Right lung (tissue), 5 donors: ENCODE measurements around the gene SEMA3A. TPM values are rescaled to one million over a fixed set of nuclear protein-coding genes. Genes with fewer than 3 reads are reported as not detected.

Experiments used
- DNase-seq, 2 donors: peaks; one replicate each; pipeline ENCODE4 v3.0.0-alpha.2; 2013
- polyA plus RNA-seq, 5 donors: library from polyadenylated mRNA; unstranded; fragments of 120-200 nt; gene quantifications; one replicate each; pipeline versions ENCODE4 v1.2.1 to v1.2.3, GENCODE V29; 2013; ENCODE audit warnings: inconsistent platforms in 1 of 5, low replicate concordance in 1 of 5; ENCODE audit not compliant: insufficient read length in 5 of 5, insufficient read depth in 1 of 5

SEMA3A gene
- polyA plus RNA-seq, 5 donors: 11.3 to 36.2 (median 28.2) TPM

DNA sequence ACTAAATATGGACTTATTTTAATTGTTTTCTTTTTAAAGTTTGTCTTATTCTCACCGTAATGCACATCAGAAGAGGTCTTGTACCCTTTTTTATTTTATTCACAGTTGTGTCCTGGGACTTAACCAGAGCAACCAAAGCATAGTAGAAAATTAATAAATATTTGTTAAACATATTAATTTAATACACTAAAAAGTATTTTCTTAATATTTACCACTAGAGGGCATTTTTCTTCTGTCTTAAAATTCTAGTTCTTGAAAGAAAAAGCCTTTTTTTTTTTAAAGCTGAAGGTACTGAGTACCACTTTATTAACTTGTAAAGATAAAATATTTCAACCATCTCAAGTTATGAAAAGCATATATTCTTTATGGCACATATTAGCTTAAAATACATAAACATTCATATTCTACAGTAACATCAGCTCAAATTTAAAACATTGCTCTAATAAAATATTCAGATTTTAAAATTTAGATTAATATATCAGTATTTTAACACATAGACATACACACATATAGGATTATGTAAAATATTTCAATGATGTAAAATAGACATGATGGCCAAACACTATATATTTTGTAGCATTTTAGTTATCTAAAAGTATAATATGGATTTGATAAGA, 260.4 kb downstream of the SEMA3A start:
- DNase-seq: no peak

DNA sequence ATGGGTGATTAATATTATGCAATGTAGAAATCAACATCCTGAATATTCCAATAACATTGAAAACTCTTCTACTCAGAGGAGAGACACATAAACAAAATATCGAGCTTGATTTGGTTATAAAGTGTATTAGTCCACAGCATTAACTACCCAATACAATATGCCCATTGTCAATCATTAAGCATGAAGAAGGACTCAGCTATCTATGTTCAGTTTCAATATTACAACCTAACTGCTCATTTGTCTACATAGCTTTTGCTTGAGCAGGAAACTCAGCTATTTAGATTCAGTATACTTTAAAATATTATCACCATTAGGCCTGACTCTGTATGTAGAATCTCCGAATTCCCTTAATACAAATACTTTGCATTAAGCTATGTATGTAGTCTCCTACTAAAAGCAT, 262.6 kb downstream of the SEMA3A start:
- no peak for DNase-seq

DNA sequence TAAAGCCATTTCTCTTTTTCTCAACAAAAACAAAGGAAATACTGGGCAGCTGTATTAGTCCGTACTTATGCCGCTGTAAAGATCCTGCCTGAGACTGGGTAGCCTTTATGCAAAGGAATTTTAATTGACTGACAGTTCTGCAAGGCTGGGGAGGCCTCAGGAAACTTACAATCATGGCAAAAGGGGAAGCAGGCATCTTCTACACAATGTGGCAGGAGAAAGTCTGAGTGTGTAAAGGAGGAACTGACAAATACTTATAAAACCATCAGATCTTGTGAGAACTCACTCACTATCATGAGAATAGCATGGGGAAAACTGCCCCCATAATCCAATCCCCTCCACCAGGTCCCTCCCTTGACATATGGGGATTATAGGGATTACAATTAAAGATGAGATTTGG, 264.3 kb downstream of the SEMA3A start:
- no peak for DNase-seq

DNA sequence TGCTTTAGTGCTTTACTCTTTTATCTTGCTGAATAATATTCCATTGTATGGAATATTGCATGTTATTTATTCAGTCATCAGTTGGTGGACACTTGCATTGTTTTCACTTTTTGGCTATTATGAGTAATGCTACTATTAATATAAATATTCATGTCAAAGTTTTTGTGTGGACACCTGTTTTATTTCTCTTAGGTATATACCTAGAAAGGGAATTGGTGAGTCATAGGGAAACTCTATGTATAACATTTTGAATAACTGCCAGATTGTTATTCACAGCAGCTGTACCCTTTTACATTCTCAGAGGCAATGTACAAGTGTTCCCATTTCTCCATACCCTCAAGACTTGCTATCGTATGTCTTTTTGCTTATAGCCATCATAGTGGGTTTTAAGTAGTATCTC, 268.7 kb downstream of the SEMA3A start:
- no peak for DNase-seq

DNA sequence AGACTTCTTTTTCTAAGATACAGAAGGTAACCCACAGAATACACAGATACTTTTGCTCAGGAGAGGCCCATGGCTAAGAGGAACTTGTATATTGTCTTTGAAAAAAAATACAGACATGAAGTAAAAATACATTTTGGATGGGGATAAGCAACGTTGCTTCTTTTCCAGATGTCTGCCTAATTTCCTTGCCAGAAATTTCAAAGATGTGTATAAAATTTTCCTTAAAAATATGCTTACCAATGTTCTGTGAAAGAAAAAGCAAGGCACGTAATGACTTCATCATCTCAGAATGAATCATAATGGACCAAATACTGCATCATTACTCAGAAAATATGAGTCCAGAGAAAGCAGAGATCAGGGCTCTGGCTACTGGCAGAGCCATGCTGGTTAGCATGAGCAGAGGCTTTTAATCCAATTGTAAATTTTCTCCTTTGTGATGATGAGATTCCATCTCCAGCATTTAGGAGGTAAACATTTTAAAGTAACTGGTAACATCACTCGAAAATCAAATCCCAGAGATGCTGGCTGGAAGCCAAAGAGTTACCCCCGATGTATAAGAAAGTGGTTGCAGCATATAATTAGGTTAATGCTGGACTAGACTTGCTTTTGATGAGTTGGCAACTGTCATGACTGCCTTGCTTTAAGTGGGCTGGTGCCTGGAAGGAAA, 272.5 kb downstream of the SEMA3A start:
- peak in 1 of 2 donors; percentile 9 for DNase-seq

DNA sequence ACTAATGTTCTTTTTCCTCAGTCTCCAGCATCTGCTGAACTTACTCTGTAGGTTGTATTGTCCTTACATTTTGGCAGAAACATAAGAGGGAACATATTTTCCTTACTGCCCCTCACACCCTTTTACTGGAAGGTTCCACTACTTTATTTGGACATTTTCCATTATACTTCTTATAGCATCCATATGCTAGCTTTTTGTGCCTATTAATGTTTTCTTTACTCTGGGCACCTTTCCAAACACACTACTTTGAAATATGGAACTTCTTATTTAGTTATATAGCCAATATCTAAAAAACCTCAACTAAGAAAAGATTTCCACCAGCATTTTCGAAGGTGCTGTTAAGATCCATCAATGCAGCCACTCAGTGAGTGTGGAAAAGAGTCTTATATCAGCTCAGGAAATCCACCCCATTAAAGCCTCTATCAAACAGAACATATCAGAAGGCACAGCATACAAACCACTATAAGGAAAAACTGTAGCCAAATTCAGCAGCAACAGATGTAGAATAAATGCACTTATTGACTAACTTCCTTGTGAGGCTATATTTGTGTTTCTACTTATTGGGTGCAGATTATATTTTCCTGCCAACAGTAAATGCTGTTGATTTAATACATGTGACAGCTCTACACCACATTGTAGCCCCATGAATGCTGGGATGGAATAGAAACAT, 273.2 kb downstream of the SEMA3A start:
- DNase-seq: peak; percentile 35 to 40

DNA sequence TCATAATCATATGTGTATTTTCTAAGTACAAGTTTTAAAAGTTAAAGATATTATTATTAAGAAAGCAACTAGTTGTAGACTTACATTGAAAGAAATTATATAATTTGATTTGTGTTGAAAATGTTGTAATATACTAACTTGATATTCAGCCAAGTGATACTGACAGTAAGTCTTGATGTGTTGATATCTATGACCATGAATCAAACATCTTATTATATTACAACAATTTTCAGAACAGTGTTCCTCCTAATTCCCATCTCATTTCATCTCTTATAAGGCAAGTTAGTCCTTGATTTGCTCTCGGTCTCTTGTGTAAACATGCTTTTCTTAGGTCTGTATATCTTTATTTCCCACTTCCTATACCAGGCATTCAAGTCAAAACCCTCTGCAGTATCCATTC, 276.4 kb downstream of the SEMA3A start:
- DNase-seq: no peak

DNA sequence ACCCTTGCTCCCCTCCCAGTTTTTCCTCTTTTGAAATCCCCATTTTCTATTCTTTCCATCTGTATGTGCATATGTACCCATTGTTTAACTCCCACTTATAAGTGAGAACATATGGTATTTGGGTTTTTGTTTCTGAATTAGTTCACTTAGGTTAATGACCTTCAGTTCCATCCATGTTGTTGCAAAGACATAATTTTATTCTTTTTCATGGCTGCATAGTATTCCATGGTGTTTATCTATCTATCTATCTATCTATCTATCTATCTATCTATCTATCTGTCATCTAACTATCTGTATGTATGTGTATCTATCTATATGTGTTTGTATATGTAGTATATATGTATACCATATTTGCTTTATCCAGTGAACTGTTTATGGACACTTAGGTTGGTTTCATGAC, 281.4 kb downstream of the SEMA3A start:
- no peak for DNase-seq

DNA sequence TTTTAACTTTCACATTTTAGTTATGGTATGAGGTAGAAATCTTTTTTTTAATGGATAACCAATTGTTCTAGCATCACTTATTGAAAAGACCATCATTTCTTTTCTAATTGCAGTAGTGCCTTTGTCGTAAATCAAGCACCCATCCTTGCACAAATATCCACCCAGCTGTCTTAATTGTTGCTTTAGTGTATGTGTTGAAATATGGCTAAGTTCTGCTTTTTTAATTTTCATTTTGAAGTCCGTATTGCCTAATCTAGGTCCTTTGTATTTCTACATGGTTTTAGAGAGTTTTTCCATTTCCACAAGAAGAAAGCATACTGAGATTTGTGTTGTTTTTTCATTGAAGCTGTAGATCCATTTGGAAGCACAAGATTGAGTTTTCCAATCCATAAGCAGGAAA, 286.1 kb downstream of the SEMA3A start:
- DNase-seq: no peak
